A549 (cell line): ENCODE data around the gene MIB2. TPM values are rescaled to one million over a fixed set of nuclear protein-coding genes. Genes with fewer than 3 reads are reported as not detected.

Experiments used
- ATAC-seq, 2 experiments: fragments of 200-7000 bp in 1 of 2; fragments of >200 bp in 1 of 2; cut with Nextera tagmentation in 1 of 2; cut with Tn5 transposase in 1 of 2; 3 replicates each; pipeline versions ENCODE4 v1.8.0 to v1.9.1; 2018 to 2020; ENCODE audit warnings: mild to moderate bottlenecking in 1 of 2, moderate library complexity in 1 of 2
- CTCF ChIA-PET: fragments of 300-600 bp; sonication (Branson Sonifier 250); formaldehyde crosslinking; extraction: SDS; loops from one replicate; lab custom pipeline; 2021; ENCODE audit warnings: antibody characterized with exemption, inconsistent platforms; lab: Yijun Ruan, JAX
- POLR2A ChIA-PET: fragments of 350-600 bp; formaldehyde crosslinking; extraction: SDS; loops from one replicate; lab custom pipeline; 2021; ENCODE audit warnings: antibody characterized with exemption, inconsistent platforms; lab: Yijun Ruan, JAX
- DNase-seq, 2 experiments: peaks; one replicate each; pipeline versions ENCODE4 v3.0.0 to v3.0.0-alpha.2; 2011 to 2016; ENCODE audit warnings: low read depth in 1 of 2, low spot score in 1 of 2
- FAIRE-seq: peaks from 2 replicates; lab custom pipeline; 2011; peaks lifted over from hg19 to GRCh38; lab: Jason Lieb, UNC
- H3K27ac ChIP-seq, 2 experiments: fragments of >200 bp; sonication (Bioruptor Twin); formaldehyde crosslinking; 3 replicates each; pipeline ENCODE4 v1.5.1; 2016 to 2017
- H3K4me1 ChIP-seq: fragments of >200 bp; sonication (Bioruptor Twin); formaldehyde crosslinking; 3 replicates; pipeline ENCODE4 v1.6.1; 2016
- H3K4me2 ChIP-seq: fragments of >200 bp; sonication (Bioruptor Twin); formaldehyde crosslinking; 3 replicates; pipeline ENCODE4 v1.6.1; 2016
- H3K4me3 ChIP-seq: fragments of >200 bp; sonication (Bioruptor Twin); formaldehyde crosslinking; 3 replicates; pipeline ENCODE4 v1.5.1; 2016
- H3K9me3 ChIP-seq: fragments of >200 bp; sonication (Bioruptor Twin); formaldehyde crosslinking; 3 replicates; pipeline ENCODE4 v1.6.1; 2016
- BHLHE40 ChIP-seq: IDR thresholded peaks from 2 replicates; pipeline ENCODE4 v1.6.1; 2012; ENCODE audit warnings: low read depth, low read length, inconsistent platforms
- CEBPB ChIP-seq, 2 experiments: fragments of >200 bp in 1 of 2; sonication (Bioruptor Twin) in 1 of 2; formaldehyde crosslinking in 1 of 2; IDR thresholded peaks; 2 replicates each; pipeline ENCODE4 v1.6.1; 2012 to 2016
- CTCF ChIP-seq: fragments of >200 bp; sonication (Bioruptor Twin); formaldehyde crosslinking; IDR thresholded peaks from 3 replicates; pipeline ENCODE4 v1.5.1; 2016
- EHF ChIP-seq: fragments of 250-450 bp; sonication (Bioruptor Pico); IDR thresholded peaks from 2 replicates; pipeline ENCODE4 v1.5.0; 2020; ENCODE audit warnings: mild to moderate bottlenecking
- EHMT2 ChIP-seq: fragments of 200-600 bp; sonication (generic); IDR thresholded peaks from 2 replicates; pipeline ENCODE4 v1.6.1; 2016; ENCODE audit warnings: antibody characterized with exemption, low read depth, mild to moderate bottlenecking, moderate library complexity
- EP300 ChIP-seq, 2 experiments: fragments of >200 bp; sonication (Bioruptor Twin); formaldehyde crosslinking; IDR thresholded peaks; 2 replicates in 1 of 2; 3 replicates in 1 of 2; pipeline ENCODE4 v1.6.1; 2016 to 2017
- HES2 ChIP-seq: fragments of >200 bp; sonication (Bioruptor Twin); formaldehyde crosslinking; IDR thresholded peaks from 2 replicates; pipeline ENCODE4 v1.6.1; 2016
- HOXB13 ChIP-seq: fragments of 250-450 bp; sonication (Bioruptor Pico); IDR thresholded peaks from 2 replicates; pipeline ENCODE4 v1.5.0; 2020; ENCODE audit warnings: low read depth, mild to moderate bottlenecking, moderate library complexity
- HOXB5 ChIP-seq: fragments of 250-450 bp; sonication (Bioruptor Pico); IDR thresholded peaks from 2 replicates; pipeline ENCODE4 v1.5.0; 2020; ENCODE audit warnings: mild to moderate bottlenecking, moderate library complexity
- JUN ChIP-seq, 2 experiments: fragments of >200 bp; sonication (Bioruptor Twin); formaldehyde crosslinking; IDR thresholded peaks; 2 replicates in 1 of 2; 3 replicates in 1 of 2; pipeline ENCODE4 v1.6.1; 2016 to 2017
- MAX ChIP-seq: IDR thresholded peaks from 2 replicates; pipeline ENCODE4 v1.6.1; 2012
- MYC ChIP-seq: IDR thresholded peaks from 2 replicates; pipeline ENCODE4 v1.6.1; 2012; ENCODE audit warnings: mild to moderate bottlenecking, inconsistent platforms, low read length, improper control_type of control experiment, borderline replicate concordance
- NFE2L2 ChIP-seq: fragments of 150-350 bp; conservative IDR thresholded peaks from 2 replicates; pipeline ENCODE4 v1.6.1; 2014; ENCODE audit warnings: low read length
- NPAS2 ChIP-seq: fragments of 250-450 bp; sonication (Bioruptor Pico); IDR thresholded peaks from 2 replicates; pipeline ENCODE4 v1.8.0; 2022; ENCODE audit warnings: mild to moderate bottlenecking, moderate library complexity, borderline replicate concordance
- POLR2AphosphoS2 ChIP-seq: conservative IDR thresholded peaks from 2 replicates; pipeline ENCODE4 v1.6.1; 2012; ENCODE audit warnings: low read length, improper control_type of control experiment, inconsistent platforms
- RAD21 ChIP-seq, 2 experiments: fragments of >200 bp in 1 of 2; sonication (Bioruptor Twin) in 1 of 2; formaldehyde crosslinking in 1 of 2; IDR thresholded peaks in 1 of 2; conservative IDR thresholded peaks in 1 of 2; 2 replicates in 1 of 2; 3 replicates in 1 of 2; pipeline ENCODE4 v1.6.1; 2012 to 2018; ENCODE audit warnings: inconsistent platforms in 1 of 2
- RCOR1 ChIP-seq: fragments of 150-350 bp; IDR thresholded peaks from 2 replicates; pipeline ENCODE4 v1.6.1; 2014; ENCODE audit warnings: antibody characterized with exemption, low read length, low read depth
- RFX5 ChIP-seq: fragments of 450-650 bp; IDR thresholded peaks from 2 replicates; pipeline ENCODE4 v1.7.1; 2014; ENCODE audit warnings: antibody characterized with exemption, mild to moderate bottlenecking, moderate library complexity
- RNF2 ChIP-seq: fragments of 200-600 bp; sonication (generic); IDR thresholded peaks from 2 replicates; pipeline ENCODE4 v1.6.1; 2016; ENCODE audit warnings: low read depth, mild to moderate bottlenecking, antibody characterized with exemption, moderate library complexity, borderline replicate concordance
- SREBF2 ChIP-seq: fragments of 450-650 bp; IDR thresholded peaks from 2 replicates; pipeline ENCODE4 v1.6.1; 2014; ENCODE audit warnings: mild to moderate bottlenecking, moderate library complexity
- WGBS: methylation state at CpG from one replicate; pipeline ENCODE4 v1.1.6; 2017; ENCODE audit errors: missing lambda C conversion rate; 5-methylcytosine and 5-hydroxymethylcytosine counted together
- polyA plus RNA-seq, 4 experiments: library from polyadenylated mRNA; depleted of rRNA in 3 of 4; stranded (reverse); fragments of >200 nt; fragmentation: RNase III in 1 of 4; extraction: RNeasy Plus Mini Kit Qiagen cat#74134 plus additional on column Dnase treatment in 1 of 4; gene quantifications; 2 replicates in 3 of 4; 3 replicates in 1 of 4; pipeline ENCODE4 v1.2.3, GENCODE V29; 2011 to 2017
- TF ChIP-seq, protein P1 (sequence below): fragments of 250-450 bp; sonication (Bioruptor Pico); IDR thresholded peaks from 2 replicates; pipeline ENCODE4 v1.5.0; 2021; ENCODE audit warnings: mild to moderate bottlenecking, moderate library complexity, borderline replicate concordance

MIB2 gene
- polyA plus RNA-seq, 2 of the 4 experiments (the other 2 are of a cell fraction): 5.1 to 20.0 TPM

DNA sequence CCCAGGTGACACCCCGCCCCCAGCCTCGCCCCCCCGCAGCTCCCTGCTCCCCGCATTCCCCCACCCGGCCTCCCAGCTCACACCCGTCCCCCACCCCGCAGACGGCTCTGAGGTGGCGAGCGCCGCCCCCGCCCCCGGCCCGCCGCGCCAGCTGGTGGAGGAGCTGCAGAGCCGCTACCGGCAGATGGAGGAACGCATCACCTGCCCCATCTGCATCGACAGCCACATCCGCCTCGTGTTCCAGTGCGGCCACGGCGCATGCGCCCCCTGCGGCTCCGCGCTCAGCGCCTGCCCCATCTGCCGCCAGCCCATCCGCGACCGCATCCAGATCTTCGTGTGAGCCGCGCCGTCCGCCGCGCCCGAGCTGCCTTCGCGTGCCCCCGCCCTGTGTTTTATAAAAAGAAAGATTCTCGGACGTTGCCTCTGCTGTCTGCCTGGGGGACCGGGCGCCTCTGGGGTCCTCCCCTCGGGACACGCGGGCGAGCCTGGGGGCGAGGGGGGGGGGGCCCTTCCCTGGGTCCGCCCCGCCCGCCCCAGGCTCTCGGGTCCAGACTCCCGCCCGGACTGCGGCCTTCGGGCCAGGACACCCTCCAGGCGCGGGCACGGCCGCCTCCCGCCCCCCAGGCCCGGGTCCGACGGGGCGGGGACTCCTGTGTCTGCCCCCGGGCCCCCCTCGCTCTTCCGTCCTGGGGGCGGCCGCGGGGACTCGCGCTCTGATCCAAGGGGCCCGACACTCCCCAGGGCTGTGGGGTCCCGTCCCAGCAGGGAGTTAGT lies 15.1 kb downstream of the MIB2 start:
- no peak overlapping the region for H3K27ac ChIP-seq
- POLR2A ChIA-PET: no interaction called here
- ATAC-seq (no peak), DNase-seq (no peak), FAIRE-seq (no peak)
- TF ChIP-seq MYC: no peak
- no peak for TF ChIP-seq RAD21 (conservative IDR thresholded peaks at IDR 0.05 in 1 of 2, IDR thresholded peaks at IDR 0.05 in 1 of 2)
- no peak for TF ChIP-seq RCOR1
- TF ChIP-seq SREBF2: no peak
- TF ChIP-seq RFX5: no peak
- no peak for TF ChIP-seq CTCF
- TF ChIP-seq EHF (CRISPR knock-in tag): no peak
- TF ChIP-seq POLR2AphosphoS2: no peak
- TF ChIP-seq HOXB13 (CRISPR knock-in tag): no peak
- no peak for TF ChIP-seq JUN (IDR thresholded peaks at IDR 0.05)
- TF ChIP-seq NPAS2 (CRISPR knock-in tag): no peak
- TF ChIP-seq, protein P1, sequence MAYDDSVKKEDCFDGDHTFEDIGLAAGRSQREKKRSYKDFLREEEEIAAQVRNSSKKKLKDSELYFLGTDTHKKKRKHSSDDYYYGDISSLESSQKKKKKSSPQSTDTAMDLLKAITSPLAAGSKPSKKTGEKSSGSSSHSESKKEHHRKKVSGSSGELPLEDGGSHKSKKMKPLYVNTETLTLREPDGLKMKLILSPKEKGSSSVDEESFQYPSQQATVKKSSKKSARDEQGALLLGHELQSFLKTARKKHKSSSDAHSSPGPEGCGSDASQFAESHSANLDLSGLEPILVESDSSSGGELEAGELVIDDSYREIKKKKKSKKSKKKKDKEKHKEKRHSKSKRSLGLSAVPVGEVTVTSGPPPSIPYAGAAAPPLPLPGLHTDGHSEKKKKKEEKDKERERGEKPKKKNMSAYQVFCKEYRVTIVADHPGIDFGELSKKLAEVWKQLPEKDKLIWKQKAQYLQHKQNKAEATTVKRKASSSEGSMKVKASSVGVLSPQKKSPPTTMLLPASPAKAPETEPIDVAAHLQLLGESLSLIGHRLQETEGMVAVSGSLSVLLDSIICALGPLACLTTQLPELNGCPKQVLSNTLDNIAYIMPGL (CRISPR knock-in tag): no peak
- no peak for TF ChIP-seq HOXB5
- no peaks in the 10 kb centered on the region for H3K4me1 ChIP-seq
- no peak overlapping the region for H3K4me2 ChIP-seq
- CTCF ChIA-PET: no interaction called here
- no peak overlapping the region for H3K4me3 ChIP-seq
- WGBS: 100% methylated on average over 7 of the region's 81 CpGs
- H3K9me3 ChIP-seq: no peaks in the 10 kb centered on the region

DNA sequence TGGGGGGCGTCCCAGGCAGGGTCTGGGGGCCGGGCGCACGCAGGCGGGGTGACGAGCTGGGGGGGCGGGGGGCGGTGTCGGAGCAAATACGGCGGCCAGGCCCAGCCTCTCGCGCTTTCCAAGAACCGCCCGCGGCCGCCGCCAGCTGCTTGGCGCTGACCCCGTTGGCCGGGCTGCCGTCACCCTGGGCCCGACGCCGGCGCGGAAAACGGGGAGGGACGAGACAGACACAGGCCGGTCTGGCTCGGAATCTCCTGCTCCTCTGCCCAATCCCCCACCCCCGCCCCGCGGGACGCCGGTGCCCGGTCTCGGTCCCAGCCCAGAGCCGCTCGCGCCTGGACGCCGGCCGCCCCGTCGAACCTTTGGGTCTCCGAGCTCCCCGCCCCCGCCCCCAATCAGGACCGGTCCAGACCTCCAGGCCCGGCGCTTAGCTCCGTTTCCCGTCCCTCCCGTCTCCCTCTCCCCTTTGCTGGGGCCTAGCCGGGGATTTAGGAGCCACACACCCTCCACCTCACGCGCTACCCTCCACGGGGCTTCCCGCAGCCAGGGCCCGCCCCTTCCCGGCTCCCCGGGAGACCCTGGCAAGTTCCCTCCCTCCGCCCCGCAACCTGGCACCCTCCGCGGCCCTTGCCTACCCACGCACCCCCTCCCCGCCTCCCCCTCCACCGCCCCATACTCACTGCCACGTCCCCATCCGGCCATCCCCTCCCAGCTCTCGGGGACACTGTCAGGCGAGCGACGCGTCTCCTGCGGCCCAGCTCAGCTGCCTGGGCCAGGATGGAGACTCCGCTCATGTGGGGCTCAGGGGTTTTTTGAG lies 15.9 kb downstream of the MIB2 start:
- ChIA-PET CTCF (no interaction called here), POLR2A (no interaction called here)
- ATAC-seq: no peak
- DNase-seq: no peak
- no peak for TF ChIP-seq EP300 (IDR thresholded peaks at IDR 0.05)
- no peak for TF ChIP-seq NFE2L2
- TF ChIP-seq RNF2: no peak
- no peak for TF ChIP-seq HES2
- TF ChIP-seq BHLHE40: no peak
- TF ChIP-seq RAD21 (conservative IDR thresholded peaks at IDR 0.05 in 1 of 2, IDR thresholded peaks at IDR 0.05 in 1 of 2): no peak
- no peak for TF ChIP-seq POLR2AphosphoS2
- no peak for TF ChIP-seq MAX
- TF ChIP-seq CEBPB (IDR thresholded peaks at IDR 0.05): no peak
- TF ChIP-seq EHMT2: no peak
- no peak for TF ChIP-seq JUN (IDR thresholded peaks at IDR 0.05)
- no peak for TF ChIP-seq RCOR1
- Histone ChIP-seq H3K9me3 (no peaks in the 10 kb centered on the region), H3K27ac (no peak overlapping the region), H3K4me1 (no peaks in the 10 kb centered on the region), H3K4me3 (no peak overlapping the region), H3K4me2 (no peak overlapping the region)
- WGBS: 90% methylated on average over 9 of the region's 79 CpGs
- FAIRE-seq: no peak
